ENCODE measurements around the gene EXT2.

EXT2 gene

DNA sequence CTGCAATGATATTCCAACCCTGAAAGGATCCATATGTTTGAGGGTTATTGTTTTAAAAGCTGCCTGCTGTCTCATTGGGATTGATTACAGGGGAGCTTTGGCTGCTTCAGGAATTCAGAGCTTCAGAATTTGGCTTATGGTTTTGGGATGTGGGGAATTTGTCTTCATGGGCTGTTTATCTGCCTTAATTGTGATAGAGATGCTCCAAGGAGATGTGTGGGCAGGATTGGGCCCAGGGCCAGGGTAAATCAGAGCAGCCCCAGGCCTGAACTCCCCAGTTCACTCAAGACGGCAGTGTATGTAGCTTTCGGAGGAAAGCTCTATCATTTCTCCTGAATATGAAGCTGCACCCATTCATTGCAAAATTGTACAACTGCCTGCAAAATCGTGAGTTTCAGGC, 126.0 kb downstream of the EXT2 start:
- H3K9me3 Mint-ChIP-seq, result no peaks in the 10 kb centered on the region
- H3K36me3 Mint-ChIP-seq, result peaks cover 26% of the 10 kb centered on the region
- H3K27ac Mint-ChIP-seq, result no peak overlapping the region
- H3K27me3 Mint-ChIP-seq, result no peaks in the 10 kb centered on the region
- H3K4me1 Mint-ChIP-seq, result no peaks in the 10 kb centered on the region
- H3K4me3 Mint-ChIP-seq, result no peak overlapping the region

DNA sequence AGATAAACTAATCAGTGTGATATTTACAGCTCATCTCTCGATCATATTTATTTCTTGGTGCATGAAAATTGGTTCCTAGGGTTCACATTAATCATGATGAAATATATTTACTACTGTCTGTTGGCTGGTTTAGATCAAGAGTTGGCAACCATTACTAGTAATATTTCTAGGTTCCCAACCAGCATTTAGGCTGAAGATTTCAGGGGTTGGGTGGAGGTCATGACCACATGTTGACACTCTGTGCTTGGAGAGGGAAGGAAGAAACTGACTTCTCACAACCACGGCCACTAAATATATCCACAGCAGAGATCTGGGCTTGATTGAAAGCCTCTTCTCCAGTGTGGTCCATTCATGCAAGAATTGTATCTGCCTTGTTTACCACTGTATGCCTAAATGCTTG, 126.5 kb downstream of the EXT2 start:
- peaks cover 25% of the 10 kb centered on the region for H3K36me3 Mint-ChIP-seq
- no peak overlapping the region for H3K27ac Mint-ChIP-seq
- no peaks in the 10 kb centered on the region for H3K27me3 Mint-ChIP-seq
- no peaks in the 10 kb centered on the region for H3K9me3 Mint-ChIP-seq
- H3K4me3 Mint-ChIP-seq, result no peak overlapping the region
- H3K4me1 Mint-ChIP-seq, result peaks cover 3% of the 10 kb centered on the region

DNA sequence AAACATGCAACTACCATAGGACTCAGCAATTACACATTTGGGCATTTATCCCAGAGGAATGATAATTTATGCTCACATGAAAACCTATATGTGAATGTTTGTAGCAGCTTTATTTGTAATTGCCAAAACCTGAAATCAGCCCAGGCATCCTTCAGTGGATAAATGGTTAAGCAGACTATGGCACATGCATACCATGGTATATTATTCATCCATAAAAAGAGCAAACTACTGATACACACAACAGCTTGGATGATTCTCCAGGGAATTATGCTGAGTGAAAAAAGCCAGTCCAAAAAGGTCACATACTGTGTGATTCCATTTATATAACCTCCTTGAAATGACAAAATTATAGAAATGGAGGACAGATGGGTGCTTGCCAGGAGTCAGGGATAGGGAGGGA, 127.8 kb downstream of the EXT2 start:
- no peaks in the 10 kb centered on the region for H3K27me3 Mint-ChIP-seq
- H3K36me3 Mint-ChIP-seq, result peaks cover 21% of the 10 kb centered on the region
- peaks cover 6% of the 10 kb centered on the region for H3K4me1 Mint-ChIP-seq
- no peak overlapping the region for H3K4me3 Mint-ChIP-seq
- no peak overlapping the region for H3K27ac Mint-ChIP-seq
- no peaks in the 10 kb centered on the region for H3K9me3 Mint-ChIP-seq

DNA sequence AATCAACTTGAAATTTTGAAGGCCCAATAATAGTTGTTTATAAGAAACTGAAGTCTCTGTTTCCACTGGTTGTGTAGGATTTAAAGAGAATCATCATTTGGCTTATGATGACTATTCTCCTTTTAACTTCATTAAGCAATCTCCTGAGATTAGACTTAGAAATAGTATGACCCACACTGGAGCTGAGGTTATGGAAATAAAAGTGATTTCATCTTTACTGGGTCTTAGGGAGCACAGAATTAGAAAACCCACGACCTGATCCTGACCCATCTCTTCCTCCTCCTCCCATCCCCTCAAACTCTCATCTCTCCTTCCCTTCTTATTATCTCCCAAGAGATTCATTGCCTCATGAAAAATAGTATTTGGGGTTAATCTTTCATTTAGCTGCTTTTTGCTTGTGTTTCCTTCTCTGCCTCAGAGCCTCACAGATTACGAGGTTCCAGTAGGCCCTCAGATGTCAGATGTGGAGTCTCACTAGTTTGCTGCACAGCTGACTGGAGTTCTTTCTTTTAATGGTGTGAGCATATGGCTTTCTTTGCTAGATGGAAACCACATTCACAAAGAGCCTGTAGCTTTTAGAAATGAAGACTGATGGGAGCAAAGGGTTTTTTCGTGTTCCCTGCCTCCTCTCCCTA, 129.5 kb downstream of the EXT2 start:
- Mint-ChIP-seq H3K36me3 (peaks cover 16% of the 10 kb centered on the region), H3K9me3 (no peaks in the 10 kb centered on the region), H3K27ac (no peak overlapping the region)

DNA sequence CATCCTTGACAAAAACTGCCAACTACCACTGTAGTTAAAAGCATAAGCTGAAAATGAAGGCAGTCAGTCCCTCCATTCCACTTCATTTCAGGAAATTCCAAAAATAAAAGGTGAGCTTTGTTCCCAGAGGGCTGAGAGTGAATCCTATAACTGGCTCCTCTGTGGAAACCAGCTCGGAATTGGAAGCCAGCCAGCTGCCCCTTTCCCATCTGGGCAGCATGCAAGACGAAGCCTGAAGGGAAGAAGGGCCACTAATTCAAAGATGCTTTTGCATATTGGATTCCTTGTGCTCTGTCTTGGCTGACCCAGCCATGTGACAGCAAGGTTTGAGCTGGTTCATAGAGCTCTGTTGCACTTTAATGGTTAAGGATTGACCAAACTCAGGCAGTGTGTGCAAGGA, 131.0 kb downstream of the EXT2 start:
- peaks cover 13% of the 10 kb centered on the region for H3K36me3 Mint-ChIP-seq
- H3K4me1 Mint-ChIP-seq, result peaks cover 6% of the 10 kb centered on the region
- no peak overlapping the region for H3K27ac Mint-ChIP-seq
- H3K4me3 Mint-ChIP-seq, result no peak overlapping the region
- no peaks in the 10 kb centered on the region for H3K27me3 Mint-ChIP-seq
- H3K9me3 Mint-ChIP-seq, result no peaks in the 10 kb centered on the region

More for the DNA sequence above, 129.5 kb downstream of the EXT2 start:
- Mint-ChIP-seq H3K4me3 (no peak overlapping the region), H3K27me3 (no peaks in the 10 kb centered on the region), H3K4me1 (peaks cover 6% of the 10 kb centered on the region)

DNA sequence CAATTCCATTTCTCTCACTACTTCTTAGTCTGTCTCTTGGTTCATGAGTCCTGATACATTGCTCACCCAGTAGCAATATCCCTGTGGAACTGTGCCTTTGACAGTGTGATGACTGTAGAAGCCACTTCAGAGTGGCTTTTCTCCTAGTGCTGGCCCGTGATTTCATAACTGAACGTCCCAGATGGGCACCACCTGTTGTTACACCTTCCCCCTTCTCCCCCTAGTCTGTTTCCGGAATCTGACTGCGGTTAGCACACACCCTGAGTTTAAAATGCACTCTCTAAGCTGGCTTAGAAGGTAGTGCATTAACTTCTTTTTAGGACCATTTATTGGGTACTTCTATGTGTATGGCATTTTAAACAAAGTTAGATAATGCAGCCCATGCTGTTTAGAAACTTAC, 131.5 kb downstream of the EXT2 start:
- Mint-ChIP-seq H3K9me3 (no peaks in the 10 kb centered on the region), H3K36me3 (peaks cover 10% of the 10 kb centered on the region), H3K4me1 (peaks cover 6% of the 10 kb centered on the region), H3K27ac (no peak overlapping the region), H3K4me3 (no peak overlapping the region), H3K27me3 (no peaks in the 10 kb centered on the region)

DNA sequence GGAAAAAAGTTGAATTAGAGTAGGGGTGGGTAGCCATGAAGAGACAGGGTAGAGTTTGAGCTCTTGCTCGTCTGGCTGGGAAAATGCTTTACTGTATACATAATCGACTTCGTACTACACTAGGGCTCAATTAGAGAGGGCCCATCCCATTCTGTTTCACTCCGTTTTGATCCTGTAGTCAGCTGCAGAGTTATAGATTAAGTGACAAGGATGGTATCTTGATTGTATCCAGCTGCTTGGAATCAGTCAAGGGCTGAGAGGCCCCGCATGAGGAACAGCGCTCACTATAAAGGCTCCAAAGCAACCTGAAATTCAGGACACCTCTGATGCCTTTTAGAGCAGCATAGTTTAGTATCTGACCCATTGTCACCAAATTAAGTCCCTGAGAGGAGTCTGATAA, 132.9 kb downstream of the EXT2 start:
- Mint-ChIP-seq H3K9me3 (no peaks in the 10 kb centered on the region), H3K36me3 (peaks cover 15% of the 10 kb centered on the region), H3K27me3 (no peaks in the 10 kb centered on the region), H3K27ac (no peak overlapping the region), H3K4me1 (peaks cover 6% of the 10 kb centered on the region), H3K4me3 (no peak overlapping the region)

DNA sequence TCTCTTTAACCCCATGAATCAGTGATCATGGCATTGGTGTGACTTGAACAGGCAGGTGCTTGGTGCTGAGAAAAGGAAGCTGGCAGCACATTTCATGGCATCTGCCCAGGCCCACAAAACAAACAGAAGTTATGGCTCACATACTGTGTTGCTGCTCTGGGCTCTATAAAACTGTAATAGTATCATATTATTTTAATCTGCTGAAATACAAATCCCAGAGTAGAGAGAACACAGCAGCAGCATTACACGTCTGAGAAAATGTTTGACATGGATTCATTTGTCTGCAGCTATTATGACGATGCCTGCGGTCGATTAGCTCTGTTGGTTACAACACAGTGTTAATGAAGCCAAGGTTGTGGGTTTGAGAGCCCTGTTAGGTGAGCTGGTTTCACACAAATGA, 133.6 kb downstream of the EXT2 start:
- H3K4me1 Mint-ChIP-seq, result peaks cover 6% of the 10 kb centered on the region
- H3K27me3 Mint-ChIP-seq, result no peaks in the 10 kb centered on the region
- H3K9me3 Mint-ChIP-seq, result no peaks in the 10 kb centered on the region
- peaks cover 16% of the 10 kb centered on the region for H3K36me3 Mint-ChIP-seq
- no peak overlapping the region for H3K27ac Mint-ChIP-seq
- H3K4me3 Mint-ChIP-seq, result no peak overlapping the region

DNA sequence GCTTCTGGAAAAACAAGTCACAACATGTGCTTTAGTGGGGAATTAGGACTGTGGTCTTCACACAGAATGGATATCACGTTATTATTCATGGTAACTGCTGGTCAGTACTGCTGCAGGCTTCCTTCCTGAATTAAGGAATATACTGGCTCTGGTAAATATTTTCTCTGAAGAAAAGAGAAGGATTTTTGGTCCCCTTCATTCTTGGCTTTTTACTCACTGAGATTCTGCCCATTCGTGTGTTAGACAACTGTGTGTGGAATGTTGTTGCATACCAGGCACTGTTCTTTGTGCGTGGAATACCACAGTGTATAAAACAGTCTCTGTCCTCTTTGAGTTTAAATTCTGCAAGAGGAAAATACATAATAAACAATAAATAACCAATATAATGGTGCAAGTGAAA, 134.1 kb downstream of the EXT2 start:
- Mint-ChIP-seq H3K36me3 (peaks cover 16% of the 10 kb centered on the region), H3K4me1 (peaks cover 6% of the 10 kb centered on the region), H3K9me3 (no peaks in the 10 kb centered on the region), H3K27me3 (no peaks in the 10 kb centered on the region), H3K4me3 (no peak overlapping the region), H3K27ac (peak overlapping the region; percentile 2)

DNA sequence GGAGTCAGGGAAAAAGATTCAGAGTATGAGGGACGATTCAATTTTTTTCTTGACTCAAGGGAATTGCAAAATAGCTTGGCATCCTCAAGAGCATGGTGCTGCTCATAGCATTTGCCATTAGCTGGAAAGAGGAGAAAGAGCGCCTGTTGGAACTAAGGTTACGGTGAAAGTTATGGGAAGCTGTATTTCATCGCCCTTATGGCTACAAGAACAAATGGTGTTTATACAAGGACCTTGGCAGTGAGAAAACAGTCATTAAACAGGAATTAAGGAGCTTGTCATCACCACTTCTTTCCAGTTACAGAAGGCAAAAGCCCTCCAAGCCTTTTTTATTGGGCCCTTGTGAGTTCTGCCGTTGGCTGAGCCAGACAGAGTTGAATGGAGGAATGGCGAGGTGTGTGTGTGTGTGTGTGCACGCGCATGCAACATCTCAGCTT, 140.3 kb downstream of the EXT2 start:
- Mint-ChIP-seq H3K4me3 (no peak overlapping the region), H3K4me1 (no peaks in the 10 kb centered on the region), H3K27me3 (no peaks in the 10 kb centered on the region)

DNA sequence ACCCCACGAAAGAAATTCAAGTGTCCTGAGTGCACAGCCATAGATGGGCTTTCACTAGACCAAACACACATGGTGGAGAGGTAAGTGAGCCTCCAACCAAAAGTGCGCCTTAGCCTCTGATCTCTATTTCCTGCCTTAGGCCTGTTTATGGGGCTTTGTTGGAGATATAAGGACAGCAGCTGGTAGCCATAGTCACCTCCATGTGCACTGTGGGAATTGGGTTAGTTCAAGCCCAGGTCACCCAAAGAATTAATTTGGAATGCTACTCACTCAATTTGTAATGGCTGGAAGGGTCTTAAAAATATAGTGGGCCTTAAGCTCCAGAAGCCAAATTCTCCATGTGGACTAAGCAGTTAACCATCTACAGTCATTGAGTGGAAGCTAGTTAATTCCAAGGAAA, 140.8 kb downstream of the EXT2 start:
- peaks cover 25% of the 10 kb centered on the region for H3K36me3 Mint-ChIP-seq
- no peak overlapping the region for H3K27ac Mint-ChIP-seq
- no peaks in the 10 kb centered on the region for H3K9me3 Mint-ChIP-seq
- H3K4me1 Mint-ChIP-seq, result no peaks in the 10 kb centered on the region
- no peaks in the 10 kb centered on the region for H3K27me3 Mint-ChIP-seq
- H3K4me3 Mint-ChIP-seq, result no peak overlapping the region

More for the DNA sequence above, 140.3 kb downstream of the EXT2 start:
- H3K27ac Mint-ChIP-seq, result no peak overlapping the region
- no peaks in the 10 kb centered on the region for H3K9me3 Mint-ChIP-seq
- H3K36me3 Mint-ChIP-seq, result peaks cover 28% of the 10 kb centered on the region

DNA sequence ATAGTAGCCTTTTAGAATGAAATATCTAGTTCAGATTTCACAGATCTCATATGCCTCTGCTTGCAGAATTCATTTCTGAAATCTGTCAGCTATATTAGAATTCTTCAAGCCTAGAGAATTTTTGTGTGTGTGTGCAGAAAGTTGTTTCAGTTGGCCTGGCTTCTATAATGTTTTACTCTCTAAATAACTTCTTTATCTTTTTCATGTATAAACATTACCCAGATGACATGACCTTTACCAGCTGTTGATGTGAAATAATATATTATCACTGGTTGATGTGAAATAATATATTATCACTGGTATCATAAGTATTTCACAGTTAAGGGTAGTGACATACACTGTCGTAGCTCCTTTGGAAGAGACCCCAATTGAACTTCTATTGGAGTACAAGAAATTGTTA, 141.7 kb downstream of the EXT2 start:
- H3K4me3 Mint-ChIP-seq, result no peak overlapping the region
- peaks cover 24% of the 10 kb centered on the region for H3K36me3 Mint-ChIP-seq
- H3K27me3 Mint-ChIP-seq, result no peaks in the 10 kb centered on the region
- H3K9me3 Mint-ChIP-seq, result no peaks in the 10 kb centered on the region
- H3K27ac Mint-ChIP-seq, result no peak overlapping the region
- no peaks in the 10 kb centered on the region for H3K4me1 Mint-ChIP-seq

DNA sequence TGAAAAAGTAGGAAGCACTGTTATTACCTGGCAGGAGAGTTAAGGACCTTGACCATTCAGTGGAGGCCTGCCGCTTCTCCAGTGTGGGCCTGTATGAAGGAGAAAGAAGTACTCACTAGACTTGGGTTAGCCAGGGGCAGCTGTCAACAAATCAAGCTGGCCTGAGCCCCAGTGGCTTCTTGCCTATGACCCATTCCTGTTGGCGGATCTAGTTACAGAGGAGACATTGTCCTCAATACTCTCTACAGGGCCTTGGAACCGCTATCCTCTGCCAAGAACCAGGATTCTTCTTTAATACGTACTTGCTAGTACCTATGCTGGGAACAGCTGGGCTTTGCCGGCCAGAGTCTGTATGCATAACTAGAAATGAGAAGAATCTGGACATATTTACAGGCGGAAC, 146.4 kb downstream of the EXT2 start:
- no peak overlapping the region for H3K27ac Mint-ChIP-seq
- H3K27me3 Mint-ChIP-seq, result no peaks in the 10 kb centered on the region
- no peak overlapping the region for H3K4me3 Mint-ChIP-seq
- peaks cover 29% of the 10 kb centered on the region for H3K36me3 Mint-ChIP-seq
- no peaks in the 10 kb centered on the region for H3K9me3 Mint-ChIP-seq
- no peaks in the 10 kb centered on the region for H3K4me1 Mint-ChIP-seq

DNA sequence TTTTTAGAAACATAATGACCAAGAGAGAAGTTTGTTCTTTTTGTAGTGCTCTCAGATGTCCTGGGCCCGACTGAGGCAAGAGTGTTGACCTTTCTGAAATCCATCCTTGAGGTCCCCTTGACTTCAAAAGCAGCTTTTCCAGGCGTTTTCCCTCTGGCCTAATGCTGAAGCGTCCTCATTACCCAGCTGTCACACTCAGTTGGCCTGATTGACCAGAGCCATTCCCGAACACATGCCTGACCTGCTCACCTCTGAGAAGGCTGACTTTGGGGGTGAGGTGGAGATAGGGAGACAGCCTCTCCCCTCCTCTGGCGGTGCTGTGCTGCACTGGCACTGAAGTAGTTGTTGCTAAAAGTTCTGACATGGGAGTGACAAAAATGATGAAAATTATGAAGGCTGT, 147.6 kb downstream of the EXT2 start:
- no peaks in the 10 kb centered on the region for H3K27me3 Mint-ChIP-seq
- no peaks in the 10 kb centered on the region for H3K9me3 Mint-ChIP-seq
- peaks cover 30% of the 10 kb centered on the region for H3K36me3 Mint-ChIP-seq
- no peak overlapping the region for H3K4me3 Mint-ChIP-seq
- H3K4me1 Mint-ChIP-seq, result no peaks in the 10 kb centered on the region
- H3K27ac Mint-ChIP-seq, result no peak overlapping the region

DNA sequence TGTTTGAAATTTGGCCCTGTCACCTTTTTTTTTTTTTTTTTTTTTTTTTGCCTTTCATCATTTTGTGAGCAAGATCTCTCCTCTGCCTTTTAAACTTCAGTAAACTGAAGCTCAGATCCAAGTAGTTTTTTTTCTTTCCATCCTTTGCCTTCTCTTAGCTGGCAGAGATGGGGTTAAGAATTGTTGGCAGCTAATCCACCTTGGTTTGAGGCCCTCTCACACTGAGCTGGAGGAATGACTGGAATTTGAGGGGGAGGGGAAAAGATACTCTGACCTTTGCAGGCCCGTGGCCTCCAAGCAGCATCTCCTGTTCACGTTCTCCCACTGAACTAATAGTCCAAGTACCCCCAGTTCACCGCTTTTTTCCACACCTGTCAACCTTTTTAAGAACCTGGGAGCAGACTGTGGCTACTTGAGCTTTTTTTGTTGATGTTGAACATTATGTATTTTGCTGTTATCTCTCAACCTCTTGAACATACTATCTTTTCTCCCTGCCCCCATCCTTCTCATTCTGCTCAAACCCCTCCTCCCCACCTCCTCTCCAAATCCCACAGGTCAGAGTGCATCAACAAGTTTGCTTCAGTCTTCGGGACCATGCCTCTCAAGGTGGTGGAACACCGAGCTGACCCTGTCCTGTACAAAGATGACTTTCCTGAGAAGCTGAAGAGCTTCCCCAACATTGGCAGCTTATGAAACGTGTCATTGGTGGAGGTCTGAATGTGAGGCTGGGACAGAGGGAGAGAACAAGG, 148.3 kb downstream of the EXT2 start:
- no peaks in the 10 kb centered on the region for H3K4me1 Mint-ChIP-seq
- peaks cover 29% of the 10 kb centered on the region for H3K36me3 Mint-ChIP-seq
- no peak overlapping the region for H3K4me3 Mint-ChIP-seq
- no peak overlapping the region for H3K27ac Mint-ChIP-seq
- no peaks in the 10 kb centered on the region for H3K27me3 Mint-ChIP-seq
- H3K9me3 Mint-ChIP-seq, result no peaks in the 10 kb centered on the region

DNA sequence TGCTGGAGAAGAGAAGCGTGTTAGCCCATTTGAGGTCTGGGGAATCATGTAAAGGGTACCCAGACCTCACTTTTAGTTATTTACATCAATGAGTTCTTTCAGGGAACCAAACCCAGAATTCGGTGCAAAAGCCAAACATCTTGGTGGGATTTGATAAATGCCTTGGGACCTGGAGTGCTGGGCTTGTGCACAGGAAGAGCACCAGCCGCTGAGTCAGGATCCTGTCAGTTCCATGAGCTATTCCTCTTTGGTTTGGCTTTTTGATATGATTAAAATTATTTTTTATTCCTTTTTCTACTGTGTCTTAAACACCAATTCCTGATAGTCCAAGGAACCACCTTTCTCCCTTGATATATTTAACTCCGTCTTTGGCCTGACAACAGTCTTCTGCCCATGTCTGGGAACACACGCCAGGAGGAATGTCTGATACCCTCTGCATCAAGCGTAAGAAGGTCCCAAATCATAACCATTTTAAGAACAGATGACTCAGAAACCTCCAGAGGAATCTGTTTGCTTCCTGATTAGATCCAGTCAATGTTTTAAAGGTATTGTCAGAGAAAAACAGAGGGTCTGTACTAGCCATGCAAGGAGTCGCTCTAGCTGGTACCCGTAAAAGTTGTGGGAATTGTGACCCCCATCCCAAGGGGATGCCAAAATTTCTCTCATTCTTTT, 149.3 kb downstream of the EXT2 start:
- Mint-ChIP-seq H3K9me3 (no peaks in the 10 kb centered on the region), H3K27ac (no peak overlapping the region), H3K36me3 (peaks cover 32% of the 10 kb centered on the region), H3K4me1 (no peaks in the 10 kb centered on the region), H3K4me3 (no peak overlapping the region), H3K27me3 (no peaks in the 10 kb centered on the region)

Measured in activated naive CD4-positive, alpha-beta T cell treated with anti-CD3 and anti-CD28 coated beads, Interleukin-2, amount 50 U/mL, for 24 hours (primary cell).